Kidney epithelial cell (primary cell): Measurements from ENCODE around the gene ZNF385C. TPM values are rescaled to one million over a fixed set of nuclear protein-coding genes. Genes with fewer than 3 reads are reported as not detected.

ENCODE experiments used
- DNase-seq: peaks from one replicate; pipeline ENCODE4 v3.0.0-alpha.2; 2010; ENCODE audit warnings: low read depth
- H3K27me3 ChIP-seq: 2 replicates; pipeline ENCODE4 v1.6.0; 2011; ENCODE audit warnings: low read length; ENCODE audit not compliant: control insufficient read depth, insufficient read depth
- H3K36me3 ChIP-seq: 2 replicates; pipeline ENCODE4 v1.5.1; 2011; ENCODE audit warnings: low read length; ENCODE audit not compliant: control insufficient read depth, insufficient read depth
- H3K4me3 ChIP-seq: 2 replicates; pipeline ENCODE4 v1.5.1; 2011; ENCODE audit warnings: low read depth, mild to moderate bottlenecking, control low read depth, low read length
- CTCF ChIP-seq: IDR thresholded peaks from 2 replicates; pipeline ENCODE4 v1.5.1; 2011; ENCODE audit warnings: mild to moderate bottlenecking, moderate library complexity, low read length, control low read depth, inconsistent platforms; ENCODE audit not compliant: insufficient read depth, poor library complexity, severe bottlenecking
- total RNA-seq: library from RNA; depleted of rRNA; stranded (reverse); fragments of >200 nt; gene quantifications from 2 replicates; pipeline ENCODE4 v1.2.3, GENCODE V29; 2015

Gene ZNF385C
- total RNA-seq, 1 donor from 2014 or later = 0.04 TPM

- H3K4me3 ChIP-seq = no peak overlapping the region
- H3K27me3 ChIP-seq = no peaks in the 10 kb centered on the region
- no peak for TF ChIP-seq CTCF
- H3K36me3 ChIP-seq = no peaks in the 10 kb centered on the region
- DNase-seq = peak; percentile 84
These were observed 34.7 kb upstream of the ZNF385C start for GRCh38 chr17:42132941-42133340.

- TF ChIP-seq CTCF = no peak
- H3K4me3 ChIP-seq = no peak overlapping the region
- no peaks in the 10 kb centered on the region for H3K27me3 ChIP-seq
- no peak for DNase-seq
- no peaks in the 10 kb centered on the region for H3K36me3 ChIP-seq
These were observed 33.7 kb upstream of the ZNF385C start for GRCh38 chr17:42131981-42132432.

GRCh38 chr17:42131232-42131631 is 33.0 kb upstream of the ZNF385C start:
- H3K27me3 ChIP-seq = no peaks in the 10 kb centered on the region
- no peak overlapping the region for H3K4me3 ChIP-seq
- DNase-seq = no peak
- TF ChIP-seq CTCF = no peak
- no peaks in the 10 kb centered on the region for H3K36me3 ChIP-seq

- no peak for DNase-seq
- Histone ChIP-seq H3K4me3 (no peak overlapping the region), H3K27me3 (no peaks in the 10 kb centered on the region), H3K36me3 (peaks cover 2% of the 10 kb centered on the region)
- TF ChIP-seq CTCF = no peak
These were observed 32.1 kb upstream of the ZNF385C start for GRCh38 chr17:42130310-42130936.

GRCh38 chr17:42129109-42129837 is 31.0 kb upstream of the ZNF385C start:
- DNase-seq = no peak
- TF ChIP-seq CTCF = no peak
- Histone ChIP-seq H3K36me3 (peaks cover 2% of the 10 kb centered on the region), H3K27me3 (no peaks in the 10 kb centered on the region), H3K4me3 (no peak overlapping the region)
